Measurements from ENCODE around the gene TMEM69. TPM values are rescaled to one million over a fixed set of nuclear protein-coding genes. Genes with fewer than 3 reads are reported as not detected.
"Not testable (repeated sequence)": the region's sequence is repeated elsewhere in the genome, so short reads cannot be mapped to it uniquely, and the experiment has no call there.

Gene TMEM69
- total RNA-seq, 1 donor = 24.4 TPM

- H3K4me3 ChIP-seq (ENCODE audit: low read depth, low read length) = peak within 1 kb of the TSS; percentile 97
- no peak for TF ChIP-seq CTCF (IDR thresholded peaks at IDR 0.05; ENCODE audit: insufficient read depth, low read length)
- DNase-seq (ENCODE audit: low read depth) = peak; percentile 97
Observed at GRCh38 chr1:45686288-45687013, 1.5 kb upstream of the TMEM69 start, which contains the start of gene GPBP1L1. GPBP1L1 (minus strand) TSS chr1:45686533; CDS start chr1:45659087, 27,446 bp downstream.

- TF ChIP-seq CTCF (IDR thresholded peaks at IDR 0.05; ENCODE audit: insufficient read depth, low read length) = no peak
- peak overlapping the region; percentile 97 for H3K4me3 ChIP-seq (ENCODE audit: low read depth, low read length)
- peak; percentile 98 for DNase-seq (ENCODE audit: low read depth)
Observed at GRCh38 chr1:45687014-45687753, 797 bp upstream of the TMEM69 start.

GRCh38 chr1:45693811-45694210 is 5.8 kb downstream of the TMEM69 start:
- not testable (repeated sequence) for H3K4me3 ChIP-seq (ENCODE audit: low read depth, low read length); DNase-seq (ENCODE audit: low read depth)

GRCh38 chr1:45694823-45695222 is 6.8 kb downstream of the TMEM69 start:
- no peak for DNase-seq (ENCODE audit: low read depth)
- no peak for TF ChIP-seq CTCF (IDR thresholded peaks at IDR 0.05; ENCODE audit: insufficient read depth, low read length)
- no peak overlapping the region for H3K4me3 ChIP-seq (ENCODE audit: low read depth, low read length)

- no peak for DNase-seq (ENCODE audit: low read depth)
- no peak for TF ChIP-seq CTCF (IDR thresholded peaks at IDR 0.05; ENCODE audit: insufficient read depth, low read length)
- H3K4me3 ChIP-seq (ENCODE audit: low read depth, low read length) = no peak overlapping the region
Observed at GRCh38 chr1:45704637-45705036, 16.7 kb downstream of the TMEM69 start.

- TF ChIP-seq CTCF (IDR thresholded peaks at IDR 0.05; ENCODE audit: insufficient read depth, low read length) = no peak
- no peak overlapping the region for H3K4me3 ChIP-seq (ENCODE audit: low read depth, low read length)
- no peak for DNase-seq (ENCODE audit: low read depth)
Observed at GRCh38 chr1:45713711-45714110, 25.7 kb downstream of the TMEM69 start.

- TF ChIP-seq CTCF (IDR thresholded peaks at IDR 0.05; ENCODE audit: insufficient read depth, low read length) = no peak
- DNase-seq (ENCODE audit: low read depth) = no peak
- no peak overlapping the region for H3K4me3 ChIP-seq (ENCODE audit: low read depth, low read length)
Observed at GRCh38 chr1:45716700-45717099, 28.7 kb downstream of the TMEM69 start.

GRCh38 chr1:45717386-45717785 is 29.4 kb downstream of the TMEM69 start:
- peak; percentile 4 for DNase-seq (ENCODE audit: low read depth)
- not testable (repeated sequence) for H3K4me3 ChIP-seq (ENCODE audit: low read depth, low read length)

Measured in fibroblast of the aortic adventitia (primary cell).